GM23338 (cell line): ENCODE results near the gene IGIP. TPM values are rescaled to one million over a fixed set of nuclear protein-coding genes. Genes with fewer than 3 reads are reported as not detected.
A peak's percentile ranks its signal among the peaks of the same experiment; 100 is the strongest.

Experiments used
- ATAC-seq: fragments of 200-7000 bp; cut with Tn5 transposase; 3 replicates; pipeline ENCODE4 v1.9.1; 2020
- DNase-seq: peaks from one replicate; pipeline ENCODE4 v3.0.0-alpha.2; 2015; ENCODE audit warnings: low spot score
- H2AFZ ChIP-seq: fragments of 200-600 bp; sonication (generic); 2 replicates; pipeline ENCODE4 v1.8.0; 2016; ENCODE audit warnings: antibody characterized with exemption, mild to moderate bottlenecking, moderate library complexity
- H3F3A ChIP-seq: fragments of 200-600 bp; sonication (generic); replicated peaks from 2 replicates; pipeline ENCODE4 v1.8.0; 2017; ENCODE audit warnings: antibody characterized with exemption, mixed run types, low read depth
- H3K27ac ChIP-seq: fragments of 200-600 bp; sonication (generic); 2 replicates; pipeline ENCODE4 v1.6.1; 2016; ENCODE audit warnings: low read depth
- H3K27me3 ChIP-seq: fragments of 200-600 bp; sonication (generic); 2 replicates; pipeline ENCODE4 v1.8.0; 2016; ENCODE audit warnings: mild to moderate bottlenecking, mixed run types, moderate library complexity; ENCODE audit not compliant: insufficient read depth
- H3K36me3 ChIP-seq: fragments of 200-600 bp; sonication (generic); 2 replicates; pipeline ENCODE4 v1.8.0; 2016; ENCODE audit warnings: mild to moderate bottlenecking; ENCODE audit not compliant: insufficient read depth
- H3K4me1 ChIP-seq: fragments of 200-600 bp; sonication (generic); 2 replicates; pipeline ENCODE4 v1.8.0; 2016; ENCODE audit warnings: mild to moderate bottlenecking, moderate library complexity; ENCODE audit not compliant: insufficient read depth
- H3K4me2 ChIP-seq: fragments of 200-600 bp; sonication (generic); 2 replicates; pipeline ENCODE4 v1.7.1; 2017; ENCODE audit warnings: mixed run types
- H3K4me3 ChIP-seq: fragments of 200-600 bp; sonication (generic); 2 replicates; pipeline ENCODE4 v1.6.1; 2016; ENCODE audit warnings: mixed run types
- H3K79me2 ChIP-seq: fragments of 200-600 bp; sonication (generic); replicated peaks from 2 replicates; pipeline ENCODE4 v1.8.0; 2017; ENCODE audit warnings: mild to moderate bottlenecking; ENCODE audit not compliant: insufficient read depth
- H3K9me2 ChIP-seq: fragments of 200-600 bp; sonication (generic); 2 replicates; pipeline ENCODE4 v1.8.0; 2017; ENCODE audit not compliant: insufficient read depth
- H4K20me1 ChIP-seq: fragments of 200-600 bp; sonication (generic); replicated peaks from 2 replicates; pipeline ENCODE4 v1.8.0; 2017; ENCODE audit warnings: mild to moderate bottlenecking; ENCODE audit not compliant: insufficient read depth
- H3K27ac Mint-ChIP-seq: 2 replicates; pipeline ENCODE4 v1.8.0; 2020; ENCODE audit warnings: inconsistent platforms, mild to moderate bottlenecking, moderate library complexity, mixed read lengths
- H3K27me3 Mint-ChIP-seq: 3 replicates; pipeline ENCODE4 v1.8.0; 2022; ENCODE audit warnings: low read depth, mild to moderate bottlenecking, moderate library complexity, mixed read lengths, inconsistent platforms; ENCODE audit not compliant: insufficient read depth, poor library complexity
- H3K36me3 Mint-ChIP-seq: 3 replicates; pipeline ENCODE4 v1.8.0; 2021; ENCODE audit warnings: low read depth, mild to moderate bottlenecking, inconsistent platforms, moderate library complexity, mixed read lengths
- H3K4me1 Mint-ChIP-seq: 3 replicates; pipeline ENCODE4 v1.8.0; 2020; ENCODE audit warnings: mild to moderate bottlenecking, inconsistent platforms, mixed read lengths
- H3K4me3 Mint-ChIP-seq: 3 replicates; pipeline ENCODE4 v1.8.0; 2021; ENCODE audit warnings: moderate library complexity, mild to moderate bottlenecking, inconsistent platforms, mixed read lengths
- H3K9me3 Mint-ChIP-seq: 3 replicates; pipeline ENCODE4 v1.8.0; 2020; ENCODE audit warnings: moderate library complexity, mild to moderate bottlenecking, inconsistent platforms, mixed read lengths
- CTCF ChIP-seq, 2 experiments: fragments of 200-600 bp in 1 of 2; sonication (generic) in 1 of 2; conservative IDR thresholded peaks; 2 replicates each; pipeline versions ENCODE4 v1.5.1 to v1.6.1; 2016 to 2017; ENCODE audit warnings: antibody characterized with exemption in 2 of 2, low read depth in 2 of 2, mild to moderate bottlenecking in 2 of 2, moderate library complexity in 1 of 2
- EZH2 ChIP-seq: fragments of 200-600 bp; sonication (generic); IDR thresholded peaks from one replicate; pipeline ENCODE4 v1.8.0; 2017; ENCODE audit warnings: antibody characterized with exemption, mild to moderate bottlenecking, low read depth; ENCODE audit not compliant: unreplicated experiment
- EZH2phosphoT487 ChIP-seq: fragments of 200-600 bp; sonication (generic); IDR thresholded peaks from one replicate; pipeline ENCODE4 v1.8.1; 2018; ENCODE audit warnings: antibody characterized with exemption; ENCODE audit not compliant: unreplicated experiment
- NANOG ChIP-seq: IDR thresholded peaks from 2 replicates; pipeline ENCODE4 v1.6.1; 2016; ENCODE audit warnings: antibody characterized with exemption, borderline replicate concordance
- POLR2AphosphoS5 ChIP-seq: IDR thresholded peaks from 2 replicates; pipeline ENCODE4 v1.6.1; 2016; ENCODE audit warnings: antibody characterized with exemption, low read depth
- ZNF331 ChIP-seq: fragments of 250-450 bp; sonication (Bioruptor Pico); IDR thresholded peaks from 2 replicates; pipeline ENCODE4 v1.5.0; 2020; ENCODE audit warnings: low read depth, mild to moderate bottlenecking, moderate library complexity
- ZNF462 ChIP-seq: fragments of 250-450 bp; sonication (Bioruptor Pico); IDR thresholded peaks from 2 replicates; pipeline ENCODE4 v1.5.0; 2020; ENCODE audit warnings: mild to moderate bottlenecking, moderate library complexity
- polyA plus RNA-seq: library from polyadenylated mRNA; unstranded; fragments of >200 nt; fragmentation: Nextera tagmentation; extraction: Ambion mirVana; gene quantifications from 2 replicates; pipeline ENCODE4 v1.2.1, GENCODE V29; 2016
- total RNA-seq: library from RNA; depleted of rRNA; stranded (reverse); fragments of >200 nt; shearing (Covaris generic); gene quantifications from 2 replicates; pipeline ENCODE4 v1.2.3, GENCODE V29; 2014

Gene IGIP
- total and polyA plus RNA-seq, 2 experiments from 2014 or later = 0.21 to 0.38 TPM

DNA sequence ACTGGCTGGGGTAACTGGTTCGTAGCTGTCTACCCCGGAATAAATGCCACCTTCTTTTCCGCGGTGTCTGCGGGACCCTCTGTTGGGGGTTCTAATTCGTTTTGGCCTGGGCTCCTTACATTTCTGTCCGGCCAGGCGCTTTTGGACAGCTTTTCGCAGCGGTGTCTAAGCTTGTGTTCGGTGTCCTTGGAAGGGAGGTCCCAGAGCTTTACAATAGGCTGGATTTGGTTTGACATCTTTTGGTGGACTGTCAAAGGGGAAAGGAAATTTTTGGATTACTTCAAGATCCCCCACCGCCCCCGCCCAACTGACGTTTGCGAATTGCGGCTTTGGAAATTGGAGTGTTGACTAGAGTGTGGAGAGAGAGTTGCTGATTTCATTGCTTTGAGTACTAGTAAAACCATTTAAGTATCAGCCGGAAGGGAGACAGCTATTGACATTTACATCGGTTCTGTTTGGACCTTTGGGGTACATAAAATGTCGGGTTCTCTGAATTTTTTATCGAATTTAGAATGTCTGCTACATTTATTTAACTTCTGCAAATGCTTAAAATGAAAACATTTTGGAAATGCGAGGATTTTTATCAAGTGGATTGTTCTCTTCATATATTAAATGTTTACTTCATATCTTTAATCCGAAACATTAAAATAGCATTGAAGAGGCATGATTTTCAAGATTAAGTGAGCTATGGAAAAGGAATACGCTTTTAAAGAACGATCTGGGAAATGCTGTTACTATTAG, 16.5 kb upstream of the IGIP start:
- Histone ChIP-seq H3K4me2 (peak overlapping the region; percentile 97), H3K36me3 (no peaks in the 10 kb centered on the region), H3K4me3 (peak overlapping the region; percentile 82), H3F3A (peaks cover 18% of the 10 kb centered on the region), H3K27me3 (peaks cover 84% of the 10 kb centered on the region), H3K27ac (no peak overlapping the region), H3K4me1 (peaks cover 47% of the 10 kb centered on the region), H3K9me2 (no peaks in the 10 kb centered on the region), H4K20me1 (peaks cover 27% of the 10 kb centered on the region; the same call in 1 of the 2 replicates), H2AFZ (no peak overlapping the region), H3K79me2 (no peaks in the 10 kb centered on the region)
- H3K4me3 Mint-ChIP-seq = peak overlapping the region; percentile 92
- TF ChIP-seq EZH2 (peak; percentile 78), EZH2phosphoT487 (peak; percentile 56), NANOG (no peak)
- H3K27ac Mint-ChIP-seq = no peak overlapping the region
- H3K36me3 Mint-ChIP-seq = no peaks in the 10 kb centered on the region
- no peaks in the 10 kb centered on the region for H3K9me3 Mint-ChIP-seq
- ATAC-seq = no peak
- peaks cover 39% of the 10 kb centered on the region for H3K4me1 Mint-ChIP-seq
- peak; percentile 46 for DNase-seq
- H3K27me3 Mint-ChIP-seq = peaks cover 87% of the 10 kb centered on the region

- Mint-ChIP-seq H3K4me1 (peaks cover 43% of the 10 kb centered on the region), H3K36me3 (no peaks in the 10 kb centered on the region), H3K27me3 (peaks cover 85% of the 10 kb centered on the region), H3K4me3 (peak overlapping the region; percentile 92; the same call in 1 of the 3 replicates), H3K27ac (no peak overlapping the region), H3K9me3 (no peaks in the 10 kb centered on the region)
- Histone ChIP-seq H3K9me2 (no peaks in the 10 kb centered on the region), H2AFZ (no peak overlapping the region), H3K79me2 (no peaks in the 10 kb centered on the region), H3K36me3 (no peaks in the 10 kb centered on the region), H3K4me2 (0 out of 2 replicates have a peak overlapping the region, but pooled peaks have one; percentile 97), H3K4me3 (no peak overlapping the region), H4K20me1 (peaks cover 27% of the 10 kb centered on the region), H3K4me1 (peaks cover 49% of the 10 kb centered on the region), H3K27me3 (peaks cover 84% of the 10 kb centered on the region), H3K27ac (no peak overlapping the region), H3F3A (peaks cover 21% of the 10 kb centered on the region)
- ATAC-seq (no peak), DNase-seq (no peak)
- no peak for TF ChIP-seq NANOG
- TF ChIP-seq EZH2 = peak; percentile 62
- no peak for TF ChIP-seq POLR2AphosphoS5
- no peak for TF ChIP-seq CTCF (conservative IDR thresholded peaks at IDR 0.05; ENCODE audit: low read depth in 2 of 2)
- no peak for TF ChIP-seq EZH2phosphoT487
- TF ChIP-seq ZNF462 = no peak
- no peak for TF ChIP-seq ZNF331 (CRISPR knock-in tag)
Observed at GRCh38 chr5:140109759-140110645, 15.7 kb upstream of the IGIP start.
